HEK293 (cell line): ENCODE data around the gene SCN5A.

Experiments
- CTCF ChIA-PET: fragments of 350-600 bp; formaldehyde crosslinking; extraction: SDS; loops from one replicate; lab custom pipeline; 2021; ENCODE audit warnings: antibody characterized with exemption; lab: Yijun Ruan, JAX
- POLR2A ChIA-PET: fragments of 300-600 bp; formaldehyde crosslinking; extraction: SDS; loops from one replicate; lab custom pipeline; 2020; ENCODE audit warnings: antibody characterized with exemption, inconsistent platforms; lab: Yijun Ruan, JAX
- H3K27ac ChIP-seq: fragments of 200-500 bp; sonication (Bioruptor generic); 2 replicates; pipeline ENCODE4 v1.5.1; 2014; ENCODE audit warnings: low read depth, low read length, control low read depth, inconsistent platforms; ENCODE audit errors: extremely low read depth
- H3K36me3 ChIP-seq, 2 experiments: fragments of 200-500 bp in 1 of 2; sonication (Bioruptor generic) in 1 of 2; 1 replicate in 1 of 2; 2 replicates in 1 of 2; pipeline ENCODE4 v1.5.1; 2014 to 2017; ENCODE audit warnings: inconsistent platforms in 2 of 2, low read length in 2 of 2; ENCODE audit not compliant: control insufficient read depth in 2 of 2, insufficient read depth in 1 of 2
- H3K4me1 ChIP-seq: fragments of 200-500 bp; sonication (Bioruptor generic); 2 replicates; pipeline ENCODE4 v1.5.1; 2014; ENCODE audit warnings: mild to moderate bottlenecking, low read length, inconsistent platforms; ENCODE audit not compliant: control insufficient read depth, insufficient read depth
- H3K4me3 ChIP-seq: 2 replicates; pipeline ENCODE4 v1.5.1; 2011; ENCODE audit warnings: low read depth, mild to moderate bottlenecking, control low read depth, low read length, moderate library complexity
- H3K9me3 ChIP-seq: fragments of 200-500 bp; sonication (Bioruptor generic); 2 replicates; pipeline ENCODE4 v1.5.1; 2014; ENCODE audit warnings: low read depth, low read length, inconsistent platforms; ENCODE audit not compliant: control insufficient read depth, insufficient read depth
- FEZF1 ChIP-seq: fragments of 450-650 bp; formaldehyde crosslinking; IDR thresholded peaks from 2 replicates; pipeline ENCODE4 v1.5.1; 2016; ENCODE audit warnings: missing biosample characterization, missing genetic modification characterization
- GLIS1 ChIP-seq: fragments of 450-650 bp; formaldehyde crosslinking; IDR thresholded peaks from 2 replicates; pipeline ENCODE4 v1.5.1; 2016; ENCODE audit warnings: missing biosample characterization, missing genetic modification characterization
- HIC1 ChIP-seq: fragments of 450-650 bp; formaldehyde crosslinking; IDR thresholded peaks from 2 replicates; pipeline ENCODE4 v1.5.1; 2016; ENCODE audit warnings: missing biosample characterization, missing genetic modification characterization
- KLF17 ChIP-seq: fragments of 450-650 bp; formaldehyde crosslinking; IDR thresholded peaks from 2 replicates; pipeline ENCODE4 v1.5.1; 2016; ENCODE audit warnings: missing biosample characterization, missing genetic modification characterization
- KLF8 ChIP-seq: fragments of 450-650 bp; formaldehyde crosslinking; IDR thresholded peaks from 2 replicates; pipeline ENCODE4 v1.5.1; 2016; ENCODE audit warnings: missing biosample characterization, missing genetic modification characterization
- MEIS1 ChIP-seq: sonication (generic); formaldehyde crosslinking; IDR thresholded peaks from 2 replicates; pipeline ENCODE4 v1.8.1; 2022; ENCODE audit warnings: missing genetic modification reagents, mild to moderate bottlenecking, borderline replicate concordance
- SCRT1 ChIP-seq: fragments of 450-650 bp; formaldehyde crosslinking; IDR thresholded peaks from 2 replicates; pipeline ENCODE4 v1.5.1; 2016; ENCODE audit warnings: missing biosample characterization, missing genetic modification characterization, borderline replicate concordance
- ZBTB48 ChIP-seq: fragments of 450-650 bp; formaldehyde crosslinking; IDR thresholded peaks from 2 replicates; pipeline ENCODE4 v1.5.1; 2016; ENCODE audit warnings: missing biosample characterization, missing genetic modification characterization
- ZBTB8A ChIP-seq: fragments of 450-650 bp; formaldehyde crosslinking; IDR thresholded peaks from 2 replicates; pipeline ENCODE4 v1.5.1; 2016; ENCODE audit warnings: missing biosample characterization, missing genetic modification characterization
- ZFHX2 ChIP-seq: fragments of 450-650 bp; formaldehyde crosslinking; conservative IDR thresholded peaks from 2 replicates; pipeline ENCODE4 v1.5.1; 2016; ENCODE audit warnings: missing biosample characterization, missing genetic modification characterization
- ZIC2 ChIP-seq: fragments of 450-650 bp; formaldehyde crosslinking; IDR thresholded peaks from 2 replicates; pipeline ENCODE4 v1.5.1; 2016; ENCODE audit warnings: missing biosample characterization, missing genetic modification characterization
- ZNF133 ChIP-seq: fragments of 450-650 bp; formaldehyde crosslinking; IDR thresholded peaks from 2 replicates; pipeline ENCODE4 v1.5.1; 2016; ENCODE audit warnings: missing biosample characterization, missing genetic modification characterization
- ZNF155 ChIP-seq: fragments of 450-650 bp; formaldehyde crosslinking; IDR thresholded peaks from 2 replicates; pipeline ENCODE4 v1.5.1; 2016; ENCODE audit warnings: missing biosample characterization, missing genetic modification characterization
- ZNF211 ChIP-seq: fragments of 450-650 bp; formaldehyde crosslinking; IDR thresholded peaks from 2 replicates; pipeline ENCODE4 v1.5.1; 2016; ENCODE audit warnings: low read depth, missing biosample characterization, missing genetic modification characterization
- ZNF391 ChIP-seq: fragments of 450-650 bp; formaldehyde crosslinking; IDR thresholded peaks from 2 replicates; pipeline ENCODE4 v1.5.1; 2016; ENCODE audit warnings: low read depth, missing biosample characterization, missing genetic modification characterization, borderline replicate concordance
- ZNF433 ChIP-seq: fragments of 450-650 bp; formaldehyde crosslinking; IDR thresholded peaks from 2 replicates; pipeline ENCODE4 v1.5.1; 2016; ENCODE audit warnings: missing biosample characterization, missing genetic modification characterization, low read depth
- ZNF600 ChIP-seq: fragments of 450-650 bp; formaldehyde crosslinking; IDR thresholded peaks from 2 replicates; pipeline ENCODE4 v1.5.1; 2016; ENCODE audit warnings: missing biosample characterization, missing genetic modification characterization
- ZNF707 ChIP-seq: fragments of 450-650 bp; formaldehyde crosslinking; IDR thresholded peaks from 2 replicates; pipeline ENCODE4 v1.5.1; 2016; ENCODE audit warnings: missing biosample characterization, missing genetic modification characterization
- ZNF785 ChIP-seq: fragments of 450-650 bp; formaldehyde crosslinking; IDR thresholded peaks from 2 replicates; pipeline ENCODE4 v1.5.1; 2016; ENCODE audit warnings: missing biosample characterization, missing genetic modification characterization
- ZSCAN30 ChIP-seq: fragments of 450-650 bp; IDR thresholded peaks from 2 replicates; pipeline ENCODE4 v1.5.1; 2018; ENCODE audit warnings: missing biosample characterization, mild to moderate bottlenecking, missing genetic modification characterization, moderate library complexity
- ZSCAN5A ChIP-seq: fragments of 450-650 bp; formaldehyde crosslinking; IDR thresholded peaks from 2 replicates; pipeline ENCODE4 v1.5.1; 2016; ENCODE audit warnings: missing biosample characterization, missing genetic modification characterization
- TF ChIP-seq, protein P1 (sequence below): fragments of 450-650 bp; formaldehyde crosslinking; conservative IDR thresholded peaks from 2 replicates; pipeline ENCODE4 v1.5.1; 2016; ENCODE audit warnings: low read depth, missing biosample characterization, missing genetic modification characterization

The SCN5A gene

GRCh38 chr3:38580450-38581382 is 68.8 kb downstream of the SCN5A start:
- no peaks in the 10 kb centered on the region for H3K36me3 ChIP-seq
- no peaks in the 10 kb centered on the region for H3K4me1 ChIP-seq
- no peak overlapping the region for H3K4me3 ChIP-seq
- CTCF ChIA-PET = no interaction called here
- no peak for TF ChIP-seq ZNF600
- TF ChIP-seq ZNF785 (tag by site-specific recombination) = no peak
- TF ChIP-seq ZBTB48 (tag by site-specific recombination) = no peak
- no peak for TF ChIP-seq ZNF433 (tag by site-specific recombination)
- TF ChIP-seq KLF8 = no peak
- no peak for TF ChIP-seq MEIS1 (CRISPR knock-in tag)
- TF ChIP-seq ZNF211 (tag by site-specific recombination) = no peak
- no peak for TF ChIP-seq ZSCAN5A (tag by site-specific recombination)
- no peak for TF ChIP-seq ZNF155
- H3K9me3 ChIP-seq = no peaks in the 10 kb centered on the region
- H3K27ac ChIP-seq = no peak overlapping the region
- POLR2A ChIA-PET = no interaction called here

DNA sequence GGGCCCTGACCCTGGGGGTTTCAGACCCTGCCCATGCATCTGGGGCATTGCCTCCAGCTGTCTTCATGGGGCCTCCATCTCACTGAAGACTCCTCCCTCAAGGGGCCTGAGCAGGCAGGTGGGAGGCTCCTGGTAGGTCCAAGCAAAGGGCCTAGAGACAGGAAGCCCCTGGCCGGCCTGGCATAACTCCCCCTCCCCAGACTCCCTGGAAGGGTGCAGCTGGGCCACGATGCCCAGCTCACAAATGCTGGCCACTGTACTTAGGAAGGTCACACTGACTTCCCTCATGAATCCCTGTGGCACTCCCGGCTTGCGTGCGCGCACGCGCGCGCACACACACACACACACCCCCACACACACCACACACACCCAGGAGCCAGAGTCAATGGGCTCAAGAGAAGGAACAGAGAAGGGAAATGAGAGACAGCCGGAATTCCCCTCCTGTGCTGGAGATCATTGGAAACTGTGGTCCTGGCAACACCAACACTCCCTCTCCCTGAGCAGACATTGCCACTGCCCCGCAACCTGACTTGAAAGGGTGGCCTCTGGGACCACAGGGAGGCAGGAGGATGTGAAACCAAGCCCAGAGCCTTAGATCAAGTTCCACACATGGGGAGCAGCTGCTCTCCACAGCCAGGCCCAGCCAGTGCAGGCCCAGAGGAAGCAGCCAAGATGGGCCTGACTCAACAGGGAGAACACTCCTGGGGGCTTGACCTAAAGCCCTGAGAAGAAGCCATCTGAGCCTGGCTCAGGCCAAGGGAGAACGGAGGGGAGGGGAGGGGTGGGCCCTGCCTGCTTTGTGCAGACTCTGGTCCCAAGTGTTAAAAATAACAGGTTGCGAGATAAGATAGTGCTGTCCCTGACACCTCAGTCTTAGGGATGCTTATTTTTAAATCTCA is 69.7 kb downstream of the SCN5A start:
- ChIA-PET CTCF (no interaction called here), POLR2A (no interaction called here)
- TF ChIP-seq ZNF707 (tag by site-specific recombination) (no peak), ZNF391 (no peak), ZFHX2 (tag by site-specific recombination) (peak; percentile 56), ZNF133 (tag by site-specific recombination) (no peak)

GRCh38 chr3:38579141-38579540 is 70.3 kb downstream of the SCN5A start:
- ChIA-PET POLR2A (no interaction called here), CTCF (no interaction called here)
- Histone ChIP-seq H3K36me3 (no peaks in the 10 kb centered on the region), H3K9me3 (no peaks in the 10 kb centered on the region), H3K4me3 (no peak overlapping the region), H3K27ac (no peak overlapping the region), H3K4me1 (no peaks in the 10 kb centered on the region)
- TF ChIP-seq ZSCAN30 (peak; percentile 34; the same call in 1 of the 2 replicates), ZIC2 (tag by site-specific recombination) (peak; percentile 75), FEZF1 (tag by site-specific recombination) (no peak), SCRT1 (no peak), HIC1 (0 out of 2 replicates have a peak, but pooled peaks have one; percentile 19), GLIS1 (tag by site-specific recombination) (peak; percentile 62), ZNF785 (tag by site-specific recombination) (no peak), KLF8 (no peak), ZBTB8A (tag by site-specific recombination) (no peak), KLF17 (tag by site-specific recombination) (no peak)
- TF ChIP-seq, protein P1, sequence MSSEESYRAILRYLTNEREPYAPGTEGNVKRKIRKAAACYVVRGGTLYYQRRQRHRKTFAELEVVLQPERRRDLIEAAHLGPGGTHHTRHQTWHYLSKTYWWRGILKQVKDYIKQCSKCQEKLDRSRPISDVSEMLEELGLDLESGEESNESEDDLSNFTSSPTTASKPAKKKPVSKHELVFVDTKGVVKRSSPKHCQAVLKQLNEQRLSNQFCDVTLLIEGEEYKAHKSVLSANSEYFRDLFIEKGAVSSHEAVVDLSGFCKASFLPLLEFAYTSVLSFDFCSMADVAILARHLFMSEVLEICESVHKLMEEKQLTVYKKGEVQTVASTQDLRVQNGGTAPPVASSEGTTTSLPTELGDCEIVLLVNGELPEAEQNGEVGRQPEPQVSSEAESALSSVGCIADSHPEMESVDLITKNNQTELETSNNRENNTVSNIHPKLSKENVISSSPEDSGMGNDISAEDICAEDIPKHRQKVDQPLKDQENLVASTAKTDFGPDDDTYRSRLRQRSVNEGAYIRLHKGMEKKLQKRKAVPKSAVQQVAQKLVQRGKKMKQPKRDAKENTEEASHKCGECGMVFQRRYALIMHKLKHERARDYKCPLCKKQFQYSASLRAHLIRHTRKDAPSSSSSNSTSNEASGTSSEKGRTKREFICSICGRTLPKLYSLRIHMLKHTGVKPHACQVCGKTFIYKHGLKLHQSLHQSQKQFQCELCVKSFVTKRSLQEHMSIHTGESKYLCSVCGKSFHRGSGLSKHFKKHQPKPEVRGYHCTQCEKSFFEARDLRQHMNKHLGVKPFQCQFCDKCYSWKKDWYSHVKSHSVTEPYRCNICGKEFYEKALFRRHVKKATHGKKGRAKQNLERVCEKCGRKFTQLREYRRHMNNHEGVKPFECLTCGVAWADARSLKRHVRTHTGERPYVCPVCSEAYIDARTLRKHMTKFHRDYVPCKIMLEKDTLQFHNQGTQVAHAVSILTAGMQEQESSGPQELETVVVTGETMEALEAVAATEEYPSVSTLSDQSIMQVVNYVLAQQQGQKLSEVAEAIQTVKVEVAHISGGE (tag by site-specific recombination) = no peak

More for the DNA sequence above, 69.7 kb downstream of the SCN5A start:
- Histone ChIP-seq H3K9me3 (no peaks in the 10 kb centered on the region), H3K4me3 (no peak overlapping the region), H3K36me3 (no peaks in the 10 kb centered on the region), H3K4me1 (no peaks in the 10 kb centered on the region), H3K27ac (no peak overlapping the region)
